IPS-11a (cell line): ENCODE data around the gene PHKA2.

Source experiments
- H3K4me3 ChIP-seq: one replicate; pipeline ENCODE4 v1.5.1; 2013; ENCODE audit warnings: low read depth, low read length, control low read depth

Gene PHKA2

GRCh38 chrX:18933617-18934016 is 50.3 kb downstream of the PHKA2 start:
- no peak overlapping the region for H3K4me3 ChIP-seq

GRCh38 chrX:18931972-18932371 is 51.9 kb downstream of the PHKA2 start:
- H3K4me3 ChIP-seq: no peak overlapping the region

GRCh38 chrX:18929775-18930174 is 54.1 kb downstream of the PHKA2 start:
- H3K4me3 ChIP-seq: no peak overlapping the region

- H3K4me3 ChIP-seq: no peak overlapping the region
Observed at GRCh38 chrX:18927558-18927957, 56.4 kb downstream of the PHKA2 start.

- H3K4me3 ChIP-seq: no peak overlapping the region
Observed at GRCh38 chrX:18924507-18925088, 59.3 kb downstream of the PHKA2 start.

GRCh38 chrX:18920566-18920965 is 63.3 kb downstream of the PHKA2 start:
- H3K4me3 ChIP-seq: no peak overlapping the region

GRCh38 chrX:18920079-18920478 is 63.8 kb downstream of the PHKA2 start:
- H3K4me3 ChIP-seq: no peak overlapping the region

- H3K4me3 ChIP-seq: no peak overlapping the region
Observed at GRCh38 chrX:18917831-18918230, 66.1 kb downstream of the PHKA2 start.

GRCh38 chrX:18906286-18906685 is 77.6 kb downstream of the PHKA2 start:
- no peak overlapping the region for H3K4me3 ChIP-seq

GRCh38 chrX:18900401-18900976 is 83.4 kb downstream of the PHKA2 start:
- H3K4me3 ChIP-seq: no peak overlapping the region

- no peak overlapping the region for H3K4me3 ChIP-seq
Observed at GRCh38 chrX:18899796-18900380, 84.0 kb downstream of the PHKA2 start.

- no peak overlapping the region for H3K4me3 ChIP-seq
Observed at GRCh38 chrX:18898492-18898891, 85.4 kb downstream of the PHKA2 start.

GRCh38 chrX:18898091-18898490 is 85.8 kb downstream of the PHKA2 start:
- H3K4me3 ChIP-seq: no peak overlapping the region

- H3K4me3 ChIP-seq: no peak overlapping the region
Observed at GRCh38 chrX:18897611-18898010, 86.3 kb downstream of the PHKA2 start.

- no peak overlapping the region for H3K4me3 ChIP-seq
Observed at GRCh38 chrX:18896680-18897544, 87.0 kb downstream of the PHKA2 start.

GRCh38 chrX:18895189-18895951 is 88.5 kb downstream of the PHKA2 start:
- H3K4me3 ChIP-seq: no peak overlapping the region

GRCh38 chrX:18894156-18894555 is 89.8 kb downstream of the PHKA2 start:
- H3K4me3 ChIP-seq: no peak overlapping the region

GRCh38 chrX:18893536-18893935 is 90.4 kb downstream of the PHKA2 start:
- H3K4me3 ChIP-seq: no peak overlapping the region

GRCh38 chrX:18892899-18893298 is 91.0 kb downstream of the PHKA2 start:
- no peak overlapping the region for H3K4me3 ChIP-seq

- no peak overlapping the region for H3K4me3 ChIP-seq
Observed at GRCh38 chrX:18891548-18891945, 92.4 kb downstream of the PHKA2 start.
